ENCODE results near the gene PSAP.
"Not testable (repeated sequence)": the region's sequence is repeated elsewhere in the genome, so short reads cannot be mapped to it uniquely, and the experiment has no call there.

PSAP gene

DNA sequence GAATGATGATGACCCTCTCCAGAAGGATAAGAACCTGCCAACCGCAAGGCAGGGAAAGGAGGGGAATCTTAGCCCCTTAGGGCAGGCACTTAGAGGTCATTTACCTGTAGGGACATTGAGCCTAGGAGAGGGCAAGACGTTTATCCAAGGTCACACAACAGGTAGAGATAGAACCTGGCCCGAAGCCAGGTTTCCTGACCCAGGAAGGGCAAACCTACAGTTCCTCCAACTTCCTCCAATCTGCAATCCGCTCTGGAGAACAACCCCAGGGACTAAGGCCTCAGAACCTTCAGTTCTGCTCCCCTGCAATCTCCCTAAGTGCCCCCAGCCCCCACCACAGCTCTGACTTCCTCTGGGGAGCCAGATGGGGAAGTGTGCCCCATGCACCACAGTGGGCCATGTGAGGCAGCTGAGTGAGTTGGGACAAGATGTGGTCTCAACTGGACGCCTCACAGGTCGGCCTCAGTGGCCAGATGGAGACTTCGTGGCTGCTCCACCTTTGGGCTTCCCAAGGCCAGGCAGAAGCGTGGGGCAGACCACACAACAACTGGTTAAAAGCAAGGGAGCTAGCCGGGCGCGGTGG is 1.4 kb upstream of the PSAP start:
- Histone ChIP-seq H3K27me3 (ENCODE audit: low read length) (no peaks in the 10 kb centered on the region), H3K79me2 (ENCODE audit: insufficient read depth, low read length) (peaks cover 19% of the 10 kb centered on the region; the same call in 1 of the 2 replicates), H3K9me3 (ENCODE audit: insufficient read depth, low read length) (no peaks in the 10 kb centered on the region), H3F3A (ENCODE audit: insufficient read depth) (no peaks in the 10 kb centered on the region), H3K36me3 (ENCODE audit: low read length) (no peaks in the 10 kb centered on the region), H3K4me2 (ENCODE audit: low read depth, low read length, poor library complexity, severe bottlenecking) (no peak overlapping the region), H4K20me1 (ENCODE audit: low read depth, low read length) (no peaks in the 10 kb centered on the region), H3K9ac (ENCODE audit: low read length) (no peak overlapping the region), H3K27ac (ENCODE audit: low read depth, low read length) (no peak overlapping the region), H2AFZ (ENCODE audit: low read depth, low read length, severe bottlenecking) (peak overlapping the region; percentile 83), H3K9me2 (replicated peaks; ENCODE audit: insufficient read depth, low read length) (no peaks in the 10 kb centered on the region), H3K4me3 (ENCODE audit: insufficient read depth, low read length, poor library complexity, severe bottlenecking) (no peak overlapping the region)
- no peak for TF ChIP-seq EZH2phosphoT487 (conservative IDR thresholded peaks at IDR 0.05; ENCODE audit: low read length)
- TF ChIP-seq, protein P1, sequence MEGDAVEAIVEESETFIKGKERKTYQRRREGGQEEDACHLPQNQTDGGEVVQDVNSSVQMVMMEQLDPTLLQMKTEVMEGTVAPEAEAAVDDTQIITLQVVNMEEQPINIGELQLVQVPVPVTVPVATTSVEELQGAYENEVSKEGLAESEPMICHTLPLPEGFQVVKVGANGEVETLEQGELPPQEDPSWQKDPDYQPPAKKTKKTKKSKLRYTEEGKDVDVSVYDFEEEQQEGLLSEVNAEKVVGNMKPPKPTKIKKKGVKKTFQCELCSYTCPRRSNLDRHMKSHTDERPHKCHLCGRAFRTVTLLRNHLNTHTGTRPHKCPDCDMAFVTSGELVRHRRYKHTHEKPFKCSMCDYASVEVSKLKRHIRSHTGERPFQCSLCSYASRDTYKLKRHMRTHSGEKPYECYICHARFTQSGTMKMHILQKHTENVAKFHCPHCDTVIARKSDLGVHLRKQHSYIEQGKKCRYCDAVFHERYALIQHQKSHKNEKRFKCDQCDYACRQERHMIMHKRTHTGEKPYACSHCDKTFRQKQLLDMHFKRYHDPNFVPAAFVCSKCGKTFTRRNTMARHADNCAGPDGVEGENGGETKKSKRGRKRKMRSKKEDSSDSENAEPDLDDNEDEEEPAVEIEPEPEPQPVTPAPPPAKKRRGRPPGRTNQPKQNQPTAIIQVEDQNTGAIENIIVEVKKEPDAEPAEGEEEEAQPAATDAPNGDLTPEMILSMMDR (IDR thresholded peaks at IDR 0.05; ENCODE audit: insufficient read depth, low read length, poor library complexity, severe bottlenecking): no peak

DNA sequence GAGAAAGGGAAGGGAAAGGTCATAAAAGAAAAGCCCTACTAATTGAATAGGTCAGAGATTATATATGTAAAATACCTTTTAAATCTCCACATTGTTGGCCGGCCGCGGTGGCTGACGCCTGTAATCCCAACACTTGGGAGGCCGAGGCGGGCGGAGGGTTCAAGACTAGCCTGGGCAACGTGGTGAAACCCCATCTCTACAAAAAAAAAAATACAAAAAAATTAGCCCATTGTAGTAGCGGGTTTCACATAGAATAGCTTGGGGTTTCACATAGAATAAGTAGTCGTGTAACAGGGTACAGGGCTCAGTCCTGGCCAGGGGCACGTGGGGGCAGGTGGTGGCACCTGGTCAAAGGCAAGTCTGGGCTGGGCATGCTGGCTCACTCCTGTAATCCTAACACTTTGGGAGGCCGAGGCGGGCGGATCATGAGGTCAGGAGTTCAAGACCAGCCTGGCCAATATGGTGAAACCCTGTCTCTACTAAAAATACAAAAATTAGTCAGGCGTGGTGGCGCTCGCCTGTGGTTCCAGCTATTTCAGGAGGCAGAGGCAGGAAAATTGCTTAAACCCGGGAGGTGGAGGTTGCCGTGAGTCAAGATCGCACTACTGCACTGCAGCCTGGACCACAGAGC is 529 bp upstream of the PSAP start:
- H3K9me3 ChIP-seq (ENCODE audit: insufficient read depth, low read length); H3K9me2 ChIP-seq (replicated peaks; ENCODE audit: insufficient read depth, low read length); H3K27ac ChIP-seq (ENCODE audit: low read depth, low read length); H3F3A ChIP-seq (ENCODE audit: insufficient read depth); H3K36me3 ChIP-seq (ENCODE audit: low read length); H3K27me3 ChIP-seq (ENCODE audit: low read length); H4K20me1 ChIP-seq (ENCODE audit: low read depth, low read length): not testable (repeated sequence)
- H3K9ac ChIP-seq (ENCODE audit: low read length): peak overlapping the region; percentile 83; the same call in 1 of the 2 replicates
- H2AFZ ChIP-seq (ENCODE audit: low read depth, low read length, severe bottlenecking): peak overlapping the region; percentile 83
- H3K79me2 ChIP-seq (ENCODE audit: insufficient read depth, low read length): peaks cover 19% of the 10 kb centered on the region; the same call in 1 of the 2 replicates
- peak overlapping the region; percentile 84 for H3K4me3 ChIP-seq (ENCODE audit: insufficient read depth, low read length, poor library complexity, severe bottlenecking)
- H3K4me2 ChIP-seq (ENCODE audit: low read depth, low read length, poor library complexity, severe bottlenecking): peak overlapping the region; percentile 56

DNA sequence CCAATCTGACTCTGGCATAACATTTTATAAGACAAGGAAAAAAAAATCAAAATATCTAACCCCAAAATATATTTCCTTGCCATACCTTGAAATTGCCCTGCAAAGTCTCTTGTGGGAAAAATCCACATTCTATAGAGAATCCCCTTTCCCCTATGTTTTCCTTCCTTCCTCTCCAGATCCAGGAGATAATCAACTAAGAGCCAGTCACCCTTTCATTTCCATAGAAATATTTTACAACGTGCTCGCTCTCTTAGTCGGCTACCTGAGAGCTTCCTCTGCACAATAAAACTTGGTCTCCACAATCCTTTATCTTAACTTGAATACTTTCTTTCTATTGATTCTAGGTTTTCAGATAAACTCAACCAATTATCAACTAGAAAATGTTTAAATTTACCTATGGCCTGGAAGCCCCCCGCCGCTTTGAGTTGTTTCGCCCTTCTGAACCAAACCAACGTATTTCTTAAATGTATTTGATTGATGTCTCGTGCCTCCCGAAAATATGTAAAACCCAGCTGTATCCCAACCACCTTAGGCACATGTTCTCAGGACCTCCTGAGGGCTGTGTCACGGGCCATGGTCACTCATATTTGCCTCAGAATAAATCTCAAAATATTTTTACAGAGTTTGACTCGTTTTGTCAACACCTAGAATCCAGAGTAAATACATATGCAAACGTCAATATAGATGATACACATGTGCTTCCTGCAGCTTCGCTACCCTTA is 869 bp downstream of the PSAP start:
- Histone ChIP-seq H3K9me3 (ENCODE audit: insufficient read depth, low read length) (no peaks in the 10 kb centered on the region), H3K36me3 (ENCODE audit: low read length) (no peaks in the 10 kb centered on the region), H3K4me3 (ENCODE audit: insufficient read depth, low read length, poor library complexity, severe bottlenecking) (peak overlapping the region; percentile 84), H3K27me3 (ENCODE audit: low read length) (no peaks in the 10 kb centered on the region), H3K79me2 (ENCODE audit: insufficient read depth, low read length) (peaks cover 19% of the 10 kb centered on the region; the same call in 1 of the 2 replicates), H3K9me2 (replicated peaks; ENCODE audit: insufficient read depth, low read length) (no peaks in the 10 kb centered on the region), H2AFZ (ENCODE audit: low read depth, low read length, severe bottlenecking) (peak overlapping the region; percentile 57), H3K27ac (ENCODE audit: low read depth, low read length) (no peak overlapping the region), H3K9ac (ENCODE audit: low read length) (peak overlapping the region; percentile 83), H3K4me2 (ENCODE audit: low read depth, low read length, poor library complexity, severe bottlenecking) (peak overlapping the region; percentile 61), H3F3A (ENCODE audit: insufficient read depth) (no peaks in the 10 kb centered on the region), H4K20me1 (ENCODE audit: low read depth, low read length) (no peaks in the 10 kb centered on the region)
- TF ChIP-seq EZH2phosphoT487 (conservative IDR thresholded peaks at IDR 0.05; ENCODE audit: low read length): no peak
- TF ChIP-seq, protein P1 (IDR thresholded peaks at IDR 0.05; ENCODE audit: insufficient read depth, low read length, poor library complexity, severe bottlenecking): no peak

Measured in SU-DHL-6 (cell line).